GM10248 (cell line): ENCODE results near the gene KCNE1.
"Not testable (repeated sequence)": the region's sequence is repeated elsewhere in the genome, so short reads cannot be mapped to it uniquely, and the experiment has no call there.

Experiments
- CTCF ChIA-PET: fragments of 300-600 bp; sonication (Branson Sonifier 250); formaldehyde crosslinking; extraction: SDS; loops from one replicate; lab custom pipeline; 2021; ENCODE audit warnings: antibody characterized with exemption; lab: Yijun Ruan, JAX
- POLR2A ChIA-PET: fragments of 350-650 bp; sonication (Branson Sonifier 250); formaldehyde crosslinking; extraction: SDS; loops from one replicate; lab custom pipeline; 2020; ENCODE audit warnings: antibody characterized with exemption; lab: Yijun Ruan, JAX
- DNase-seq: peaks from one replicate; pipeline ENCODE4 v3.0.0; 2012; ENCODE audit errors: extremely low spot score
- CTCF ChIP-seq: IDR thresholded peaks from 2 replicates; pipeline ENCODE4 v1.5.1; 2012; ENCODE audit warnings: mild to moderate bottlenecking, low read depth; ENCODE audit errors: extremely low read depth, missing control alignments, control extremely low read depth

KCNE1 gene

GRCh38 chr21:34557261-34557660 lies 45.3 kb upstream of the KCNE1 start:
- ChIA-PET CTCF (interaction anchor here (1.0 to 1.7 kb wide), 2 partner anchors 11 to 12 kb away, joined by 6 read pairs; no protein-coding TSS in a partner anchor), POLR2A (no interaction called here)
- no peak for TF ChIP-seq CTCF
- no peak for DNase-seq

- POLR2A ChIA-PET, DNase-seq: not testable (repeated sequence)
- CTCF ChIA-PET = interaction anchor here (0.6 to 1.1 kb wide), 5 partner anchors 9 to 28 kb away, joined by 3 to 6 read pairs (median 3); no protein-coding TSS in a partner anchor
These were observed 42.7 kb upstream of the KCNE1 start for GRCh38 chr21:34554670-34555069.

DNA sequence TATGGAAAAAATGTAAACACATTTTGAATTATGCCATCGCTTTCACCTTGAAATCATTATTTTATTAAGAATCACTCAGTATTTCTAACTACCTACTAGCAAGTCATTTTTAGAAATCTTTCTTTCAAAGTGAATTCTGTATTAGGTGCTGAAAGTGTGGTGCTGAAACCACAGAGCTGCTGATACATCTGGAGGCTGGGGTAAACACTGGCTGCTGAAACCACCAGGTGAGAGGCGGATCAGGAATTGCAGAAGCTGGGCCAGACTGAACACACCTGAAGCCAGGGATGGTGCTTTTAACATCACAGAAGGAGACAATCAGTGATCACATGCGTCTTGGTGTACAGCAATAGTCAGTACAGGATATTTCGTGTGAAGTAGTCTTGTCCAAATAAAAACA lies 42.2 kb upstream of the KCNE1 start:
- CTCF ChIA-PET = interaction anchor here (0.7 to 1.8 kb wide), 6 partner anchors 8 to 43 kb away, joined by 3 to 6 read pairs (median 3); no protein-coding TSS in a partner anchor
- TF ChIP-seq CTCF = no peak
- DNase-seq = no peak
- POLR2A ChIA-PET = no interaction called here

DNA sequence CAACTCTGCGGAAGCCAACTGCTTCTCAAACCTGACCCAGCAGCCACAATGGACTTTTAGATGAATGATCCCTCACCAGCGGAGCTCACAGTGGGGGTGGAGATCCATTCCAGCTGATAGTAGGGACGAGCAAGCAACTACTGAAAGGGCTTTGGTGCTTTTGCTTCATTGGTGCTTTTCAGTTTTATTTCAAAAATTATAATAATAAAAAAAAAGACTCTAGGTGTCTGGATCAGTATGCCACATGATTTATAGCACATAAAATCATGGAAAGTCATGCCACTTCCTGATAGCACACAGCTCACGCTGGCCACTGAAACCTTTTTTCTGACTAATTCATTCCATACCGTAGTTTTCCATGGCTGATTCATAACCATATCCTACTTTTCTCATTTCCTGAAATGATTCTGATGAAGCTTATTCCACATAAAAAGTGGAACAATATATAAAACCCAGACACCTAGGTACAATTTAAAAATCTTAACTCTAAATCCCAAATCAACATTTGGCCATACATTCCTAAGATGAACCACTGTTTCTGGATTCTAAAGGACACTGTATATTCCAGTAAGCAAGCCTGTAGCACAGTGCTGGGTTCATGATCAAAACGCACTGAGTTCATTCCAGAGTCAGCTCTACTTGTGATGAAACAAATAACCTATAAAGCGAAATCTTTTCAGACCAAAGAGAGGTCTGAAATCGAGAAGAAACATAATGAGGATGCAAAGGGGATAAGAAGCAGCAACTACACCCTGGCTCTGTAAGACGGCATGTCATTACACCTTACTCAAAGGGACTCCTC lies 41.3 kb upstream of the KCNE1 start:
- ChIA-PET POLR2A (no interaction called here), CTCF (interaction anchor here (0.8 to 1.8 kb wide), 3 partner anchors 15 to 42 kb away, joined by 3 to 5 read pairs (median 3); no protein-coding TSS in a partner anchor)
- TF ChIP-seq CTCF = no peak
- DNase-seq = no peak

DNA sequence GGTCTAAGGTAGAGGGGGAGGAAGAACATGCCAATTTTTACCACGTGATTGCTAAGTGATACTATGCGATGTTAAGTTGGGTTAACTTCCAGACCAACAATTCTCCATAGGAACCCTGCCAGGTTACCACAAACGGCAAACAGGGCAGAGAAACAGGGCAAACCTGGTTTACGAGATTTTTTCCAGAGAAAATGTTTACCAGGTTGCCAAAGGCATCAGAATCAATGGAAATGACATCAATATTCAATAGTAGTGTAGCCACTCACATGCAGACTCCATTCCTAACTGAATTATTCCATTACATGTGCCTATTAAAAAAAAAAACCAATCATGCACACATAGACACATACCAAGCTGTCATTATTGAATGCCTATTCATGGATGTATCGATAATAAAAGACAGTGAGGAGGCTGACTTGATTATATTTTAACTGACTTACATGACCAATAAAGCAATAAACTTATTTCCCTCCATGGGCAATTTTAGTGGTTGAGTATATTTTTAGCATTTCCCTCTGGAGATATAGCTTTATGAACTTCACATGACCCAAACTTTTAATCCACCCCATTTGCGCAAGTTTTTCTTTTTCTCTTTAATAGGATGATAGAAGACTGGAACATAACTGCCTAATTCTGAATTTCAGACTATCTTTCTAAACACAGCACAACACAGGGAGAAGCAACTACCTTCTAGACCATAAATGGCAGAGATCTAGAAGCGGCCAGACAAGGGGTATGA lies 40.5 kb upstream of the KCNE1 start:
- no peak for DNase-seq
- CTCF ChIA-PET = interaction anchor here (1.0 to 1.8 kb wide), 3 partner anchors 15 to 42 kb away, joined by 3 to 5 read pairs (median 4); no protein-coding TSS in a partner anchor
- POLR2A ChIA-PET = no interaction called here
- no peak for TF ChIP-seq CTCF

DNA sequence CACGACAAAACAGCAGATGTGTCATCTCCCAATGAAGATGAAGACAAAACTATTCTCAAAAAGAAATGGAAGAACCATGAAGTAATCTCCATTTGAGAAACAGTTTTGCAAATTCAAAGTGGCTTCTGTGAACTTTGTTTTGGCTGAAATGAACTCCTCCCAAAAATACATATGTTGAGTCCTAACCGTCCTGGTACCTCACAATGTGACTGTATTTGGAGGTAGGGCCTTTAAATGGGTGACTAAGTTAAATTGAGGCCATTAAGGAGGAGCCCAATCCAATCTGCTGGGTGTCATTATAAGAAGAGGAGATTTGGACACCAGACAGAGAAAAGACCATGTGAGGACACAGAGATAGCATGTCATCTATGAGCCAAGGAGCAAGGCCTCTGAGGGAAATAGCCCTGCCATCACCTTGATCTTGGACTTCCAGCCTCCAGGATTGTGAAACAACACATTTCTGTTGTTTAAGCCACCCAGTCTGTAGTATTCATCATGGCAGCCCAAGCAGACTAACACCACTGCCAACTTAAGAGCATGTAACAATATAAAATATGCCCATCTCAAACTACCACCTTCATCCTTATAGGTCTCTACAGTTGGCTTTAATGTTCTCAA lies 38.3 kb upstream of the KCNE1 start:
- ChIA-PET CTCF (interaction anchor here (0.9 to 2.8 kb wide), 4 partner anchors 8 to 52 kb away, joined by 3 to 8 read pairs (median 4); no protein-coding TSS in a partner anchor), POLR2A (no interaction called here)
- no peak for DNase-seq
- TF ChIP-seq CTCF = no peak
